Fibroblast of pulmonary artery (primary cell): ENCODE measurements around the gene UGCG.

Experiments used
- DNase-seq: peaks from one replicate; pipeline ENCODE4 v3.0.0-alpha.2; 2010; ENCODE audit warnings: low read depth
- H3K4me3 ChIP-seq: replicated peaks from 2 replicates; pipeline ENCODE4 v1.5.1; 2011; ENCODE audit warnings: low read depth, mild to moderate bottlenecking, control low read depth, low read length, moderate library complexity
- TF ChIP-seq, protein P1 (sequence below): IDR thresholded peaks from 2 replicates; pipeline ENCODE4 v1.5.1; 2011; ENCODE audit warnings: mild to moderate bottlenecking, control low read depth, low read length, inconsistent platforms; ENCODE audit errors: missing control alignments

UGCG gene

DNA sequence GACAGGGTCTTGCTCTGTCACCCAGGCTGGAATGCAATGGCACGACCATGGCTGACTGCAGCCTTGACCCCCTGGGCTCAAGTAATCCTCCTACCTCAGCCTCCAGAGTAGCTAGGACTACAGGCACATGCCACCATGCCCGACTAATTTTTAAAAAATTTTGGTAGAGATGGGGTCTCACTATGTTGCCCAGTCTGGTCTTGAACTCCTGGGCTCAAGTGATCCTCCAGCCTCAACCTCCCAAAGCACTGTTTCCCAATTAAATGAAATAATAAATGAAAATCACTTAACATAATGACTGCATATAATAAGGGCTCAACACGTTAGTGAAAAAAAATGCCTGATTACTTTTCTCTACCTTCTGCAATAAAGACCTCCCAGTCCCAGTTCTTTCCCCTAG, 71.0 kb downstream of the UGCG start:
- no peak overlapping the region for H3K4me3 ChIP-seq
- TF ChIP-seq, protein P1, sequence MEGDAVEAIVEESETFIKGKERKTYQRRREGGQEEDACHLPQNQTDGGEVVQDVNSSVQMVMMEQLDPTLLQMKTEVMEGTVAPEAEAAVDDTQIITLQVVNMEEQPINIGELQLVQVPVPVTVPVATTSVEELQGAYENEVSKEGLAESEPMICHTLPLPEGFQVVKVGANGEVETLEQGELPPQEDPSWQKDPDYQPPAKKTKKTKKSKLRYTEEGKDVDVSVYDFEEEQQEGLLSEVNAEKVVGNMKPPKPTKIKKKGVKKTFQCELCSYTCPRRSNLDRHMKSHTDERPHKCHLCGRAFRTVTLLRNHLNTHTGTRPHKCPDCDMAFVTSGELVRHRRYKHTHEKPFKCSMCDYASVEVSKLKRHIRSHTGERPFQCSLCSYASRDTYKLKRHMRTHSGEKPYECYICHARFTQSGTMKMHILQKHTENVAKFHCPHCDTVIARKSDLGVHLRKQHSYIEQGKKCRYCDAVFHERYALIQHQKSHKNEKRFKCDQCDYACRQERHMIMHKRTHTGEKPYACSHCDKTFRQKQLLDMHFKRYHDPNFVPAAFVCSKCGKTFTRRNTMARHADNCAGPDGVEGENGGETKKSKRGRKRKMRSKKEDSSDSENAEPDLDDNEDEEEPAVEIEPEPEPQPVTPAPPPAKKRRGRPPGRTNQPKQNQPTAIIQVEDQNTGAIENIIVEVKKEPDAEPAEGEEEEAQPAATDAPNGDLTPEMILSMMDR, result no peak
- DNase-seq, result no peak

DNA sequence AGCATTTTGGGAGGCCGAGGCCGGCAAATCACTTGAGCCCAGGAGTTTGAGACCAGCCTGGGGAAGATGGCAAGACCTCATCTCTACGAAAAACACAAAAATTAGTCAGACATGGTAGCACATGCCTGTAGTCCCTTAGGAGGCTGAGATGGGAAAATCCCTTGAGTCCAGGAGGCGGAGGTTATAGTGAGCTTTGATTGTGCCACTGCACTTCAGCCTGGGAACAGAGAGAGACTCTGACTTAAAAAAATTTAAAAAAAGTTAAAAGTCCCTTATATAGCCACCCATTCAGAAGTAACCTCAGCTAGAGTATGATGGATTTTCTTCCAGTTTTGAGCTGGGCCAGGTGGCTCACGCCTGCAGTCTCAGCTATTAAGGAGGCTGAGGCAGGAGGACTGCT, 72.4 kb downstream of the UGCG start:
- DNase-seq, result peak; percentile 92
- H3K4me3 ChIP-seq, result no peak overlapping the region
- TF ChIP-seq, protein P1, result no peak

DNA sequence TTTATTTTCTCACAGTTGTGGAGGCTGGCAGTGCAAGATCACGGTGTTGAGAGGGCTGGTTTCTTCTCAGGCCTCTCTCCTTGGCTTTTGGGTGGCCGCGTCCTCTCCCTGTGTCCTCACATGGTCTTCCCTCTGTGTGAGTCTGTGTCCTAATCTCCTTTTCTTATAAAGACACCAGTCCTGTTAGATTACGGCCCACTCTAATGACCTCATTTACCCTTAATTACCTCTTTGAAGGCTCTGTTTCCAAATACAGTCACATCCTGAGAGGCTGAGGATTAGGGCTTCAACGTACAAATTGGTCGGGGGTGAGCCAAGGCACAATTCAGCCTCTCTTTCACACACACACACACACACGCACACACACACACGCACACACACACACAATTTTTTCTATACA, 73.0 kb downstream of the UGCG start:
- no peak for DNase-seq
- TF ChIP-seq, protein P1, result no peak
- no peak overlapping the region for H3K4me3 ChIP-seq

DNA sequence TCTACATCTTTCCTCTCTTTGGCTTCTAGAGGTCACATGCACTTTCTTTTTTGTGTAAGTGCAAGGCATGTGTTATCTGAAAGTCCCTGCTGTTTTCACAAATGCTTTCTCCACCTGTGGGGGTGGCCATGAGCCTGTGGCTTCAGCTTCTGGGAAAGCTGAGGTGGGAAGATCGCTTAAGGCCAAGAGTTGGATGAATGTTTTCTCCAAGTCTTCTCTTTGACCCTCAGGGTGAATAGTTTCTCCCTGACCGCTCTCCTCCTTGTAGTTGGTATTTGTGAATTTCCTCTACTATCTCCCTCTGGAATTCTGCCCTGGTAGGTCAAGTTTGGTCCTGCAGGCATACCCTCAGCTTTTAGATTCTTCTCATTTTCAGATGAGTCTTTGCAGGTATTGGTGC, 74.2 kb downstream of the UGCG start:
- TF ChIP-seq, protein P1, result no peak
- no peak for DNase-seq
- no peak overlapping the region for H3K4me3 ChIP-seq

DNA sequence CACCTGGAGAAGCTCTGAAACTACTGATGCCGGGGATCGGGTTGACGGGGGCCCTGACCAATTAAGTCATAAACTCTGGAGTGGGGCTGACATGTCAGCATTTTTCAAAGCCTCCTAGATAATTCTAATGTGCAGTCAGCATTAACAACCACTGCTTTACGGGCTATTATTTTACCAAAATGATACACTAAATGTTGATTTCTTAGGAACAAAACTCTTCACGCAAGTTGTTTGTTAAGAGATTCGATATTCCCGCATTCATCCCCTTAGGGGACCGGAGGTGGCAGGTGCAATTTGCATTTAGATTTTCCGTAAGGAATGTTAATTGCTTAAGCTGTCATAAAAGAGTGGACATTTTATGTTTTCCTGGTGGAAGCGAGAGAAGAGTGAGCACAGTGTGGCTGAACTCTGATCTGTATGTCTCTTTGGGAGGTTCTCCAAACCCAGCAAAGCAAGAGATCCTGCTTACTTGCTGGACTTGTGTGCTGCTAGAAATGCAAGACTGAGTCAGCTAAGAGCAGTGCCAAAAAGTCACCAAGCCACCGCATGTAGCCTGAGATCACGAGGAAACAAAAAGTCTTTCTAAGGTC, 77.6 kb downstream of the UGCG start:
- H3K4me3 ChIP-seq, result no peak overlapping the region
- DNase-seq, result peak; percentile 47
- TF ChIP-seq, protein P1, result no peak

DNA sequence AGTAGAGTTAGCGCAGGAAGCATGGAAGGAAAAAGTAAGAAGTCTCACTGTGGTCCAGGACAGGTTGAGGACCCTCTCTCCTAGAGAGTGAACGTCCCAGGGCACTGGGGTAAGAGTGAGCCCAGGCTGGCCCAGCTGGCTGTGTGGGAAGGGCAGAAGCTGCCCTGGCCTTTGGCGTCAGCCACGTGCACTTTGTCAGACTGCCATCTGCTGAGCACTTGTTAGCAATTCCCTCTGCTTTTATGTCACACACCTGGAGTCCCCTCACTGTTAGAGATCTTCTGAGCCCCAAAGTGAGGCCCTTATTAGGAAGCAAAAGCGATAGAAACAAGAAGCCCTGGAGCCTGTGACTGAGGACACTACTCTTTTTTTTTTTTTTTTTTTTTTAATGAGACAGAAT, 79.1 kb downstream of the UGCG start:
- no peak overlapping the region for H3K4me3 ChIP-seq
- TF ChIP-seq, protein P1, result no peak
- DNase-seq, result no peak

DNA sequence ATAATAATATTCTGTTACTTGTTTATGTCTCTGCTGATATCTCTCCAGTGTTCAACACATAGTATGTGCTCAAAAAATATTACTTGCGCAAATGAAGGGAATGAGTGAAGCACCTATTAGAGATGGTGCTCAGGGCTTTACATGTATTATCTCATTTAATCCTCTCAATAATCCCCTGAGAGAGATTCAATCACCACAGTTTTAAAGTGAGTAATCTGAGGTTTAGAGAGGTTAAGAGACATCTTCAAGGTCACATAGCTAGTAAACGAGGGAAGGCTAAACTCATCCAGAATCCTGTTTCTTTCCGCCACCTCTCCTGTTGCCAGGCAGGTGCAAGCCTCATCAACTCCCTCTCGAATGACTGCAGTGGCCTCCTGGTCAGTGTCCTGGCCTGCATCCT, 82.0 kb downstream of the UGCG start:
- TF ChIP-seq, protein P1, result no peak
- DNase-seq, result no peak

More for the DNA sequence above, 82.0 kb downstream of the UGCG start:
- no peak overlapping the region for H3K4me3 ChIP-seq
